Calu3 (cell line): ENCODE data around the gene NPTXR. TPM values are rescaled to one million over a fixed set of nuclear protein-coding genes. Genes with fewer than 3 reads are reported as not detected.

Experiments
- BruUV-seq: library from RNA; stranded (reverse); fragments of 400-500 nt; replicated peaks from 2 replicates; lab custom pipeline; 2021; lab: Mats Ljungman, UMichigan
- CTCF ChIA-PET: fragments of 300-600 bp; sonication (Branson Sonifier 250); formaldehyde crosslinking; loops from one replicate; lab custom pipeline; 2022; ENCODE audit warnings: antibody characterized with exemption; lab: Charles Lee
- DNase-seq: peaks from one replicate; pipeline ENCODE4 v3.0.0; 2022
- H3K27ac Mint-ChIP-seq: one replicate; pipeline ENCODE4 v1.8.0; 2022; ENCODE audit warnings: mixed read lengths; ENCODE audit not compliant: unreplicated experiment
- H3K27me3 Mint-ChIP-seq: one replicate; pipeline ENCODE4 v1.8.0; 2022; ENCODE audit warnings: mixed read lengths; ENCODE audit not compliant: unreplicated experiment
- H3K36me3 Mint-ChIP-seq: one replicate; pipeline ENCODE4 v1.8.0; 2022; ENCODE audit warnings: mild to moderate bottlenecking, moderate library complexity, mixed read lengths; ENCODE audit not compliant: insufficient read depth, unreplicated experiment
- H3K4me1 Mint-ChIP-seq: one replicate; pipeline ENCODE4 v1.8.0; 2022; ENCODE audit warnings: mild to moderate bottlenecking, low read depth, mixed read lengths; ENCODE audit not compliant: unreplicated experiment
- H3K4me3 Mint-ChIP-seq: one replicate; pipeline ENCODE4 v1.8.0; 2022; ENCODE audit warnings: mild to moderate bottlenecking, low read depth, moderate library complexity, mixed read lengths; ENCODE audit not compliant: unreplicated experiment
- H3K9me3 Mint-ChIP-seq: one replicate; pipeline ENCODE4 v1.8.0; 2022; ENCODE audit warnings: low read depth, mixed read lengths; ENCODE audit not compliant: unreplicated experiment
- intact Hi-C: fragments of 100-400 bp; cut with micrococcal nuclease; formaldehyde crosslinking; loops from one replicate; pipeline ENCODE4 v1.10.0; 2022; ENCODE audit not compliant: unreplicated experiment
- total RNA-seq: library from RNA; stranded (reverse); gene quantifications from 2 replicates; pipeline ENCODE4 v1.2.3, GENCODE V29; 2022
- TF ChIP-seq, protein P1 (sequence below): fragments of 200-600 bp; IDR thresholded peaks from one replicate; pipeline ENCODE4 v1.8.0; 2022; ENCODE audit warnings: antibody characterized with exemption; ENCODE audit not compliant: unreplicated experiment

Gene NPTXR
- total RNA-seq, 1 experiment from 2014 or later = 6.1 TPM

GRCh38 chr22:38842512-38843200, 1.2 kb downstream of the NPTXR start:
- TSS peak; percentile 43 for BruUV-seq
- CTCF ChIA-PET = interaction anchor here (0.5 to 5.9 kb wide), 4 partner anchors 28 to 233 kb away, joined by 4 to 49 read pairs (median 4); no protein-coding TSS in a partner anchor
- peaks cover 8% of the 10 kb centered on the region for H3K36me3 Mint-ChIP-seq

DNA sequence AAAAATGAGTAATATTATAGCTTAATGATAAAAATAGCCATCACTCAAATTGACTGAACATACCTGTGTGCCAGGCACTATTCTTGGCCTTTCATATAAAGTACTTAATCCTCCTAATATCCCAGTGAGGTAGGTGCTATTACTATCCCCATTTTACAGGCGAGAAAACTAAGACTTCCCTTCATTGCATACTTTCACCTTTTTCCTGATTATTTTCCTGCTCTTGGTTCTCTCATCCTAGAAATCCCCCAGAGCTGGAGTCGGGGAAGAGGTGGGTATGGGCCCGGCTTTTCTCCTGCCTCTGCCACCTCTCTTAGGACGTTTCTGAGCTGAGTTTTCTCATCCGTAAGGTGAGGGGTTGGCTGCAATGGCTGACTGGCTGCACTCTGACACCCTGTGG, 2.2 kb downstream of the NPTXR start:
- peaks cover 33% of the 10 kb centered on the region for H3K4me1 Mint-ChIP-seq
- intact Hi-C loops = no loop called here
- H3K27me3 Mint-ChIP-seq = peaks cover 66% of the 10 kb centered on the region
- no peaks in the 10 kb centered on the region for H3K9me3 Mint-ChIP-seq
- no peak for DNase-seq
- TF ChIP-seq, protein P1, sequence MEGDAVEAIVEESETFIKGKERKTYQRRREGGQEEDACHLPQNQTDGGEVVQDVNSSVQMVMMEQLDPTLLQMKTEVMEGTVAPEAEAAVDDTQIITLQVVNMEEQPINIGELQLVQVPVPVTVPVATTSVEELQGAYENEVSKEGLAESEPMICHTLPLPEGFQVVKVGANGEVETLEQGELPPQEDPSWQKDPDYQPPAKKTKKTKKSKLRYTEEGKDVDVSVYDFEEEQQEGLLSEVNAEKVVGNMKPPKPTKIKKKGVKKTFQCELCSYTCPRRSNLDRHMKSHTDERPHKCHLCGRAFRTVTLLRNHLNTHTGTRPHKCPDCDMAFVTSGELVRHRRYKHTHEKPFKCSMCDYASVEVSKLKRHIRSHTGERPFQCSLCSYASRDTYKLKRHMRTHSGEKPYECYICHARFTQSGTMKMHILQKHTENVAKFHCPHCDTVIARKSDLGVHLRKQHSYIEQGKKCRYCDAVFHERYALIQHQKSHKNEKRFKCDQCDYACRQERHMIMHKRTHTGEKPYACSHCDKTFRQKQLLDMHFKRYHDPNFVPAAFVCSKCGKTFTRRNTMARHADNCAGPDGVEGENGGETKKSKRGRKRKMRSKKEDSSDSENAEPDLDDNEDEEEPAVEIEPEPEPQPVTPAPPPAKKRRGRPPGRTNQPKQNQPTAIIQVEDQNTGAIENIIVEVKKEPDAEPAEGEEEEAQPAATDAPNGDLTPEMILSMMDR = no peak
- CTCF ChIA-PET = interaction anchor here (5.9 kb wide), 1 partner anchor 72 kb away, joined by 49 read pairs; no protein-coding TSS in a partner anchor
- H3K4me3 Mint-ChIP-seq = no peak overlapping the region
- no peak overlapping the region for H3K27ac Mint-ChIP-seq
- BruUV-seq = no TSS peak
- peaks cover 8% of the 10 kb centered on the region for H3K36me3 Mint-ChIP-seq

More at GRCh38 chr22:38842512-38843200, 1.2 kb downstream of the NPTXR start:
- Mint-ChIP-seq H3K27me3 (peaks cover 77% of the 10 kb centered on the region), H3K9me3 (no peaks in the 10 kb centered on the region), H3K27ac (peak overlapping the region; percentile 77), H3K4me3 (peak overlapping the region; percentile 71), H3K4me1 (peaks cover 33% of the 10 kb centered on the region)
- intact Hi-C loops = no loop called here
- TF ChIP-seq, protein P1 = no peak
- DNase-seq = no peak

DNA sequence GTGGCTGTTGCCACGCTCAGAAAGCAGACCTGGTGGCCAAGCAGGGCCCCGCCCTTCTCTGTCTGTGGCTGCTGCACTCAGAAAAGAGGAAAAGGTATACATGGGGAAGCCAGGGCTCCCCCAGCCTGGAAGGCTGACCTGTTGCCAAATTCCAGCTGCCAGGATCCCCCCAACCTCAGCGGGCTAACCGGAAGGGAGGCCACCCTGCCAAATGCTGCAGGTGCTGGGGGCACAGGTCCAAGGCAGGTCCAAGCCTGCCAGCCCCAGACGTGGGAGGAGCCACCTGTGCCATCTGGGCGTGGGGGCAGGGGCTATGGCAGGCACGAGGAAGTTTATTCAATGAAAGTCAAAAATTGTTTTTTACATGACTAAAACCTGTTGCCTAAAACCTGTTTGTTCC, 2.6 kb downstream of the NPTXR start:
- CTCF ChIA-PET = interaction anchor here (5.9 kb wide), 1 partner anchor 71 kb away, joined by 49 read pairs; no protein-coding TSS in a partner anchor
- Mint-ChIP-seq H3K4me1 (peaks cover 33% of the 10 kb centered on the region), H3K36me3 (peaks cover 8% of the 10 kb centered on the region), H3K27me3 (peaks cover 65% of the 10 kb centered on the region), H3K27ac (no peak overlapping the region), H3K4me3 (no peak overlapping the region), H3K9me3 (no peaks in the 10 kb centered on the region)
- no TSS peak for BruUV-seq
- peak; percentile 44 for DNase-seq
- intact Hi-C loops = no loop called here
- TF ChIP-seq, protein P1 = no peak

DNA sequence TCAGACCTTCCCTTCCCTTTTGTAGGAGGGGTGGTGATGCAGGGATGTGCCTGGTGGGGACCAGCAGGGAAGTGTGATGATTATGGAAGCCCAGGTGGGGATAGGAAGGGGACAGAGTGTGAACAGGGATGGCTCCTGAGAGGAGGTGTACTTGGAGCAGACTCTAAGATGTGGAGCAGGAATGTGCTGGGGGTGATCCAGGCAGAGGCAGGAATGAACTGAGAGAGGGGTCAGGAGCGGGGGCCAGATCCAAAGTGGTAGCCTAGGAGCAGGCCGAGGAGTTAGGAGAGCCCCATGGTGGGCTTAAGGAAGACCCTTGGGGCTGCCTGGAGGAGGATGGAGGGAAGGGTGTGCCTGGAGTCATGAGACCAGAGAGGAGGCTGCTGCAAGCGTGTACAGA, 3.7 kb downstream of the NPTXR start:
- H3K27ac Mint-ChIP-seq = no peak overlapping the region
- no TSS peak for BruUV-seq
- H3K27me3 Mint-ChIP-seq = peaks cover 65% of the 10 kb centered on the region
- CTCF ChIA-PET = interaction anchor here (0.7 to 5.9 kb wide), 2 partner anchors 70 to 72 kb away, joined by 3 to 49 read pairs; no protein-coding TSS in a partner anchor
- no peak overlapping the region for H3K4me3 Mint-ChIP-seq
- peaks cover 8% of the 10 kb centered on the region for H3K36me3 Mint-ChIP-seq
- H3K9me3 Mint-ChIP-seq = no peaks in the 10 kb centered on the region
- H3K4me1 Mint-ChIP-seq = peaks cover 33% of the 10 kb centered on the region
- TF ChIP-seq, protein P1 = no peak
- DNase-seq = no peak
- intact Hi-C loops = no loop called here
